Smooth muscle cell of bladder (primary cell): Measurements from ENCODE around the gene SENP6. TPM values are rescaled to one million over a fixed set of nuclear protein-coding genes. Genes with fewer than 3 reads are reported as not detected.

Experiments used
- total RNA-seq: library from RNA; depleted of rRNA; stranded (reverse); fragments of >200 nt; gene quantifications from 2 replicates; pipeline ENCODE4 v1.2.3, GENCODE V29; 2014

Gene SENP6
- 54.0 and 59.0 TPM in 2 replicates for total RNA-seq

GRCh38 chr6:75601304-75602245, at the start of gene SENP6:
Gene SENP6 (plus strand): TSS chr6:75601880. CDS start chr6:75602525, 645 bp downstream.

GRCh38 chr6:75748743-75749538, 147.3 kb downstream of the SENP6 start, which contains the start of gene MYO6:
Gene MYO6 (plus strand): TSS chr6:75749239. CDS start chr6:75817548, 68,309 bp downstream.

Other genes with a start within 250 kb of the SENP6 start
- gene FILIP1, start 108.1 kb upstream of the SENP6 start, total RNA-seq, result 0.14 and 0.28 TPM in 2 replicates
- gene MYO6, start 147.4 kb downstream of the SENP6 start, total RNA-seq, result 12.5 and 14.0 TPM in 2 replicates